ENCODE measurements around the gene NKX1-2.

NKX1-2 gene

GRCh38 chr10:124474514-124475070 lies 24.8 kb upstream of the NKX1-2 start:
- DNase-seq (ENCODE audit: low read depth): no peak

- no peak for DNase-seq (ENCODE audit: low read depth)
These were observed 23.2 kb upstream of the NKX1-2 start for GRCh38 chr10:124473070-124473469.

GRCh38 chr10:124472071-124472470 lies 22.2 kb upstream of the NKX1-2 start:
- no peak for DNase-seq (ENCODE audit: low read depth)

- no peak for DNase-seq (ENCODE audit: low read depth)
These were observed 21.0 kb upstream of the NKX1-2 start for GRCh38 chr10:124470544-124471434.

- no peak for DNase-seq (ENCODE audit: low read depth)
These were observed 20.2 kb upstream of the NKX1-2 start for GRCh38 chr10:124469956-124470484.

- no peak for DNase-seq (ENCODE audit: low read depth)
These were observed 18.8 kb upstream of the NKX1-2 start for GRCh38 chr10:124468624-124469023.

GRCh38 chr10:124467165-124467564 lies 17.3 kb upstream of the NKX1-2 start:
- no peak for DNase-seq (ENCODE audit: low read depth)

GRCh38 chr10:124465777-124466488 lies 16.1 kb upstream of the NKX1-2 start:
- no peak for DNase-seq (ENCODE audit: low read depth)

GRCh38 chr10:124465003-124465776 lies 15.4 kb upstream of the NKX1-2 start:
- no peak for DNase-seq (ENCODE audit: low read depth)

- no peak for DNase-seq (ENCODE audit: low read depth)
These were observed 14.5 kb upstream of the NKX1-2 start for GRCh38 chr10:124464028-124464965.

GRCh38 chr10:124462348-124462695 lies 12.5 kb upstream of the NKX1-2 start:
- no peak for DNase-seq (ENCODE audit: low read depth)

GRCh38 chr10:124461642-124462347 lies 12.0 kb upstream of the NKX1-2 start, which contains the start of gene LHPP:
Gene LHPP, plus strand, starts transcription at chr10:124461823. Its CDS starts 40 bp downstream, at chr10:124461863.
- DNase-seq (ENCODE audit: low read depth): peak; percentile 85

- no peak for DNase-seq (ENCODE audit: low read depth)
These were observed 10.3 kb upstream of the NKX1-2 start for GRCh38 chr10:124460144-124460543.

- DNase-seq (ENCODE audit: low read depth): no peak
These were observed 9.6 kb upstream of the NKX1-2 start for GRCh38 chr10:124459395-124459794.

- DNase-seq (ENCODE audit: low read depth): no peak
These were observed 9.1 kb upstream of the NKX1-2 start for GRCh38 chr10:124458889-124459288.

- no peak for DNase-seq (ENCODE audit: low read depth)
These were observed 8.6 kb upstream of the NKX1-2 start for GRCh38 chr10:124458473-124458872.

- no peak for DNase-seq (ENCODE audit: low read depth)
These were observed 5.6 kb upstream of the NKX1-2 start for GRCh38 chr10:124455441-124455840.

GRCh38 chr10:124453960-124454610 lies 4.2 kb upstream of the NKX1-2 start:
- no peak for DNase-seq (ENCODE audit: low read depth)

GRCh38 chr10:124451276-124451675 lies 1.4 kb upstream of the NKX1-2 start:
- DNase-seq (ENCODE audit: low read depth): no peak

- DNase-seq (ENCODE audit: low read depth): no peak
These were observed 885 bp upstream of the NKX1-2 start for GRCh38 chr10:124450783-124451057.
